ENCODE measurements around the gene EGR4.

EGR4 gene

GRCh38 chr2:73244580-73244979, 48.8 kb downstream of the EGR4 start:
- no peak for DNase-seq

DNA sequence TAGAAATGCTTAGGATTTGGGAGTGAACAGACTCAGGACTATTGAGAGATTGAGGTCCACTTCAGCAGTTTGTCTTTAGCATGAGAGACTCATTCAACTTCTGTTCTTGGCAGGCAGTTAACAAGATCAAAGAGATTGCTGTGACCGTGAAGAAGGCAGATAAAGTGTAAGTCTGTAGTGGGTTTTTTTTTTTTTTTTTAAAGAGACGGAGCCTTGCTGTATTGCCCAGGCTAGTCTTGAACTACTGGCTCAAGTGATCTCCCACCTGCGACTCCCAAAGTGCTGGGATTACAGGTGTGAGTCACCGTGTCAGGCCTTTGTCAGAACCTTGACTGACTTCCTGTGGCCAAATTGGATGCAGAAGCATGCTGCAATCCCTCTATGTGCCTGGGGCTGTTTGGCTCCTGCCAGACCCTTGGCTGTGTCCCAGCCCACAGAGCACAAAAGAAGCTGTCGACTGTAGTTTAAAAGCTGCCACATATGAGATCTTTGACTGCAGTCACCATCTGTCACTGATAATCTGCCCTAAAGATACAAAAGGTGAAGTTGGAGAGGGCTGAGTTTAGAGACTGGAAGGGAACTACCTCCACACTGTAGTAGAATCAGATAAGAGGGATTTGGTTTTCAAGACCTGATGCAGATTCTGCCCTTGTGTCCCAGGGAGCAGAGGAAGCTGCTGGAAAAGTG, 49.3 kb downstream of the EGR4 start:
- no peak for DNase-seq

All from HCEC 1CT (cell line).